ELR (cell line): ENCODE measurements around the gene FKBP10.
"Not testable (repeated sequence)": the region's sequence is repeated elsewhere in the genome, so short reads cannot be mapped to it uniquely, and the experiment has no call there.

Experiments used
- DNase-seq: peaks from one replicate; pipeline ENCODE4 v3.0.0-alpha.2; 2015; ENCODE audit warnings: low read depth

Gene FKBP10

DNA sequence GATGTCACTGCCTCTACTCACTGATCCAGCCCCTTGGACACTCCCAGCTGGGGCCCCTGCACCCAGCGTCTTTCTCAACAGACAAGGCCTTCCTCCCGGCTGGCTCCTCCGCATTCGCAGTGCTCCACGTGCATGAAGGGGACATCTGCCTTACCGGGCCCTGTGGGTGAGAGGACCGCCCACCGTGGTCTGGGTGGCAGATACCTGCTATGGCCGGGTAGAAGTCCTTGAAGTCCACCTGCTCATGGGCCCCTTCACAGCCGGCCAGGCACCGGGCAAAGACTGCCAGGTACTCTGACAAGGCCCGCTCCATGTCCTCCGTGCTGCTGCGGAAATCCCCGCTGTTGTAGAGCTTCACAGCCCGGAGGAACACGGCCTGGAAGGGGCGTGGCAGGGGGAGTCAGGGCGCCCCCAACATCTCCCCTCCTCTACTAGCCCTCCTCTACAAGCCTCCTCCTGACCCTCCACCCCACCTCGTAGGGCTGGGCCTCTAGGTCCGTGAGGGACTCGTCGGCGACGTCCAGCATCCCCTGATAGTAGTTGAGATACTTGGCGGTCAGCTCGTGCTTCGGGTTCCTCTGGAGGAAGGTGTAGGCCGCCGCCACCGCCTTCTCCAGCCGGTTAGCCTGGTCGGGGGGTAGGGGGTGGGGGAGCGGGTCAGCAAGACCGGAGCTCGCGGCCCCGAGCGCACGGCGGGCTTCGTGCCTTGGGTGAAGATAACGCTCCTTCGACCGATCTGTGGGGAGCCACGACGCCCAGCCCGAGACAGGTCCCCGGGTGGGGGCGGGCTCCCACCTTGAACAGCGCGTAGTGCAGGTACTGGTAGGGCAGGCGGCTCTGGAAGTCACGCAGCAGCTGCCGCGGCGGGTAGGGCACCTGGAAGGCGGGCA, 1.9 kb upstream of the FKBP10 start:
- peak; percentile 30 for DNase-seq

GRCh38 chr17:41811549-41812380, 1.0 kb upstream of the FKBP10 start, which contains the start of gene P3H4:
Gene P3H4, minus strand, starts transcription at chr17:41811949. Its CDS starts 34 bp downstream, at chr17:41811915.
- DNase-seq = peak; percentile 81

GRCh38 chr17:41813152-41813680, 412 bp downstream of the FKBP10 start:
- DNase-seq = peak; percentile 26

GRCh38 chr17:41813699-41814124, 908 bp downstream of the FKBP10 start:
- peak; percentile 28 for DNase-seq

GRCh38 chr17:41814195-41814594, 1.4 kb downstream of the FKBP10 start:
- peak; percentile 25 for DNase-seq

DNA sequence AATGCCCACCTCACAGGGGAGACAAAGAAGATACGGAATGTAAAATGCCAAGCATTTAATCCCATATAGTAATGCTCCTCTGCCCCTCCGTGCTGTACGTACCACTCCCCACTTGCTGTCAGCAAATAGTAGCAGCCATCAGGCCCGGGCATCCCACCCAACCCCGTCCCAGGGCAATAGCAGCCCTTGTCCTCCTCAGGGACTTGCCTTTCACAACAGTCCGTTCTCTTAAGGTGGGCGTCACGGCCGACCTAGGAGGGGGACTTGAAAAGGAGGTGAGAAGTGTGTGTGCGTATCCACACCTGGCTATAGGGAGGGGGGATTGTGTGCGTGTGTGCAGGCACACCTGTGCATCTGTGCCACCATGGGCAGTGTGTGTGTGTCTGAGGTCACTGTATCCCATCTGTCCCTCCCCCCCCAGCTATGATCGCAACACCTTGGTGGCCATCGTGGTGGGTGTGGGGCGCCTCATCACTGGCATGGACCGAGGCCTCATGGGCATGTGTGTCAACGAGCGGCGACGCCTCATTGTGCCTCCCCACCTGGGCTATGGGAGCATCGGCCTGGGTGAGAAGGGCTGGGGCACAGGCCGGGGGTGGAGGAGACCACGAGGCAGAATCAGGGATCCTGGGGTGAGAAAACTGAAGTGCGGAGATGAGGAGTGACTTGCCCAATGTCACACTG, 4.0 kb downstream of the FKBP10 start:
- DNase-seq = no peak

DNA sequence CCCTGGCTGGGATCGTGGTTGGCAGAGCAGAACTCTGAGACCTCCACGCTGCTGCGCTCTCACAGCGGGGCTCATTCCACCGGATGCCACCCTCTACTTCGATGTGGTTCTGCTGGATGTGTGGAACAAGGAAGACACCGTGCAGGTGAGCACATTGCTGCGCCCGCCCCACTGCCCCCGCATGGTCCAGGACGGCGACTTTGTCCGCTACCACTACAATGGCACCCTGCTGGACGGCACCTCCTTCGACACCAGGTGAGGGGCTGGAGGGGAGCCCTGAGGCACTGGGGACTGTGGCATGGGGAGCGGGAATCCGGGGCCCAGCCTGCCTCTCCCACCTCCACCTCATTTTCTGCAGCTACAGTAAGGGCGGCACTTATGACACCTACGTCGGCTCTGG, 5.2 kb downstream of the FKBP10 start:
- no peak for DNase-seq

GRCh38 chr17:41821776-41822175, 9.0 kb downstream of the FKBP10 start:
- no peak for DNase-seq

GRCh38 chr17:41822216-41823140, 9.7 kb downstream of the FKBP10 start:
- no peak for DNase-seq

GRCh38 chr17:41823141-41823524, 10.3 kb downstream of the FKBP10 start:
- no peak for DNase-seq

DNA sequence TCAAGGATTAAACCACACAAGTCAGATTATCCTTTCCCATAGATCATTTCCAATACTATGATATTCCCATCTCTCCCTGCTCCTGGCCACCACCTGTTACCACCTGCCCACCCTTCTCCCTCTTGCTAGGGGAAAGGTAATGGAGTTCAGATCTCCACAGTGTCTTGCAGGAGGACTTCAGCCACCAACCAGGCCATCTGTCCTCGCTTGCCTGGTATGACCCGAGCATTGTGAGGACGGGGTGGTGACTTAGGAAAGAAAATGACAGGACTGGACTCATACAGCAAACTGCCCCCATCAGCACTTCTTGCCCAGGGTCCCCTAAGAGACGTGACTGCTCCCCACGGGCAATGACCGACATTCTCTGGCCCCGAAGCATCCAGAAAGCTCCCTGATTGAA, 10.8 kb downstream of the FKBP10 start:
- DNase-seq = no peak

- no peak for DNase-seq
These were observed 11.3 kb downstream of the FKBP10 start for GRCh38 chr17:41824086-41824485.

GRCh38 chr17:41825175-41825845, 12.5 kb downstream of the FKBP10 start:
- no peak for DNase-seq

DNA sequence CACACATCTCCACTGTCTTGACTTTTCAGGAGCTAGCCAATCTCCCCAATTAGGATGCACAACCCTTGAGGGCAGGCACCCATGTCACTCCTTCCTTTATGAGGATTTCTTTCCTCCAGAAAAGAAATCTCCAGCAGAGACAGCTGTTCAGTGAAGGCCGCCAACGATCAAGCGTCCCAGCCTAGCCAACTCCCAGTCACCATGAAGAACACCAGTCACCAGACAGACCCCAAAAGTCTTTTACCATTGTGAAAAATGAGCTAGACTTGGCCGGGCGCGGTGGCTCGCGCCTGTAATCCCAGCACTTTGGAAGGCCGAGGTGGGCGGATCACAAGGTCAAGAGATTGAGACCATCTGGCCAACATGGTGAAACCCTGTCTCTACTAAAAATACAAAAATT, 17.2 kb downstream of the FKBP10 start:
- DNase-seq = not testable (repeated sequence)

DNA sequence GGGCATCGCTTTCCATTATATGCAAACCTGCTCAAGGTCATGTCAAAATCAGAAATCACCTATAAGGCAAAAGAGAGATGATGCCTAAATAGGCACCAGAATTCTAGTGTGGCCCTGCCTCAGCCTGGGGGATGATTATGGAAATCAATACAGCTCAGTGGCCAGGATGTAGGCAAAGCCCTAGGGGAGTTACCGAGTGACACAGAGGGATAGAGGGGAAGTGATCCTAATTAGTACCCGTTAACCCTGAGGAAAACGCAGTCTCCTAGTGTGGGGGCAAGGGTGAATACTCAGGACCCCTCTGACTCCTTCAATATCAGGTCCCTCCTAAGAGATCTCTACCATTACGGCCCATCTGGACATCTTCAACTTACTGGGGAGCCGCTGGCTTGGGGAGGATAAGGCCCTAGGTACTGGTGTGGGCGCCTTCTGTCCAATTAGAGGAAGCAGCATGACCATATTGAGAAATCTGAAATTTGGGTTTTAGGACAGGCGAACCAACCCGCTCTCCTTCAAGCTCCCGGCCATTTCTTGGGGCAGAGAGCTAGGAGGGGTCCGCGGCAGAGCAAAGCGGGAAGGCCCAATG, 22.5 kb downstream of the FKBP10 start:
- peak; percentile 37 for DNase-seq

GRCh38 chr17:41835800-41836549, 23.2 kb downstream of the FKBP10 start, which contains the start of gene NT5C3B:
Gene NT5C3B, minus strand, starts transcription at chr17:41836232. Its CDS starts 39 bp downstream, at chr17:41836193.
- peak; percentile 74 for DNase-seq

DNA sequence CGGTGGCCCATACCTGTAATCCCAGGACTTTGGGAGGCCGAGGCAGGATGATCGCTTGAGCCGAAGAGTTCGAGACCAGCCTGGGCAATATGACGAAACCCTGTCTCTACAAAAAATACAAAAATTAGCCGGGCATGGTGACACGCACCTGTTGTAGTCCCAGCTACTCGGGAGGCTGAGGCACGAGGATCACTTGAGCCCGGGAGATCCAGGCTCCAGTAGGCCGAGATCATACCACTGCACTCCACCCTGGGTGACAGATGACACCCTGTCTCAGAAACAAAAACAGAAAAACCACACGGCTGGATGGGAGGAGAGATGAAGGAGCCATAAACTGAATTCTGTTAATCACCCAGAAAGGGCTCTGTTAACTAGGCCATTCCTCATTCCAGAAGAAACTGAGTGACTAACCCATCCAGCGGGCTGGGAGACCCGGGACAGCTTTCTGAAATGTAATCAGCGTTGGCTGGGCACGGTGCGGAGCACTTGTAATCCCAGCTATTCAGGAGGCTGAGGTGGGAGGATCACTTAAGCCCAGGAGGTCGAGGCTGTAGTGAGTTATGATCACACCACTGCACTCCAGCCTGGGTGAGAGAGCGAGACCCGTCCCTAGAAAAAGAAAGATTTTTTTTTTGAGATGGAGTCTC, 23.9 kb downstream of the FKBP10 start:
- DNase-seq = no peak

- DNase-seq = no peak
These were observed 25.1 kb downstream of the FKBP10 start, which contains the start of gene KLHL10 for GRCh38 chr17:41837761-41838538. Gene KLHL10, plus strand, starts transcription at chr17:41837825. Its CDS starts 108 bp downstream, at chr17:41837933.
